GM19023 (cell line): ENCODE results near the gene MRPS16.

Experiments used
- ATAC-seq: cut with Tn5 transposase; IDR thresholded peaks from one replicate; pipeline ENCODE4 v1.9.1; 2021; ENCODE audit warnings: mild to moderate bottlenecking, moderate library complexity; ENCODE audit not compliant: unreplicated experiment

Gene MRPS16

GRCh38 chr10:73244866-73245477 is 7.5 kb downstream of the MRPS16 start:
- no peak for ATAC-seq

GRCh38 chr10:73239908-73240307 is 12.5 kb downstream of the MRPS16 start:
- no peak for ATAC-seq

- no peak for ATAC-seq
These were observed 13.4 kb downstream of the MRPS16 start for GRCh38 chr10:73238990-73239566.

- no peak for ATAC-seq
These were observed 17.7 kb downstream of the MRPS16 start for GRCh38 chr10:73234695-73235094.

GRCh38 chr10:73233883-73234282 is 18.6 kb downstream of the MRPS16 start:
- no peak for ATAC-seq

- ATAC-seq = no peak
These were observed 19.6 kb downstream of the MRPS16 start for GRCh38 chr10:73232887-73233286.

- ATAC-seq = no peak
These were observed 22.9 kb downstream of the MRPS16 start for GRCh38 chr10:73229567-73229966.

GRCh38 chr10:73228247-73228646 is 24.2 kb downstream of the MRPS16 start:
- ATAC-seq = no peak

- ATAC-seq = no peak
These were observed 25.8 kb downstream of the MRPS16 start for GRCh38 chr10:73226663-73227062.

- no peak for ATAC-seq
These were observed 26.9 kb downstream of the MRPS16 start for GRCh38 chr10:73225518-73225917.

- no peak for ATAC-seq
These were observed 31.5 kb downstream of the MRPS16 start for GRCh38 chr10:73220989-73221388.

GRCh38 chr10:73219384-73219783 is 33.1 kb downstream of the MRPS16 start:
- no peak for ATAC-seq

- no peak for ATAC-seq
These were observed 33.8 kb downstream of the MRPS16 start for GRCh38 chr10:73218431-73219191.

- ATAC-seq = no peak
These were observed 34.8 kb downstream of the MRPS16 start for GRCh38 chr10:73217628-73218027.

GRCh38 chr10:73215749-73216148 is 36.7 kb downstream of the MRPS16 start:
- no peak for ATAC-seq

GRCh38 chr10:73211106-73211811 is 41.2 kb downstream of the MRPS16 start:
- no peak for ATAC-seq

- no peak for ATAC-seq
These were observed 41.9 kb downstream of the MRPS16 start for GRCh38 chr10:73210395-73211105.

- ATAC-seq = no peak
These were observed 42.7 kb downstream of the MRPS16 start for GRCh38 chr10:73209705-73210104.

GRCh38 chr10:73207883-73208282 is 44.6 kb downstream of the MRPS16 start:
- no peak for ATAC-seq

GRCh38 chr10:73206385-73206784 is 46.1 kb downstream of the MRPS16 start:
- no peak for ATAC-seq

GRCh38 chr10:73205890-73206289 is 46.6 kb downstream of the MRPS16 start:
- no peak for ATAC-seq
